GM12892 (cell line): Measurements from ENCODE around the gene TEX22.

ENCODE experiments used
- POLR2A ChIP-seq: IDR thresholded peaks from 2 replicates; pipeline ENCODE4 v1.6.1; 2011; ENCODE audit warnings: low read depth, low read length, control low read depth
- POLR2AphosphoS5 ChIP-seq: IDR thresholded peaks from 2 replicates; pipeline ENCODE4 v1.6.1; 2011; ENCODE audit warnings: low read depth, low read length, control low read depth
- TAF1 ChIP-seq: IDR thresholded peaks from 2 replicates; pipeline ENCODE4 v1.6.1; 2011; ENCODE audit warnings: low read depth, mild to moderate bottlenecking, control low read depth, low read length, borderline replicate concordance

- no peak for TF ChIP-seq POLR2A
- no peak for TF ChIP-seq TAF1
- TF ChIP-seq POLR2AphosphoS5 = no peak
Observed at GRCh38 chr14:105358140-105358846, 40.0 kb upstream of the TEX22 start.
